Measurements from ENCODE around the gene NOD1. TPM values are rescaled to one million over a fixed set of nuclear protein-coding genes. Genes with fewer than 3 reads are reported as not detected.

Gene NOD1
- total RNA-seq, 4 donors from 2014 or later: 14.9 to 50.4 (median 31.8) TPM

- Histone ChIP-seq H3K27me3 (no peaks in the 10 kb centered on the region), H3K4me3 (no peak overlapping the region), H3K9me3 (no peaks in the 10 kb centered on the region), H3K36me3 (no peaks in the 10 kb centered on the region), H3K27ac (peak overlapping the region; percentile 65 to 97 (median 82)), H3K4me1 (peaks cover 0 to 98% (median 77%) of the 10 kb centered on the region in 4 donors)
- TF ChIP-seq CTCF (IDR thresholded peaks at IDR 0.05): no peak
- no peak for TF ChIP-seq POLR2A (IDR thresholded peaks at IDR 0.05)
- TF ChIP-seq EP300 (IDR thresholded peaks at IDR 0.05): no peak
- WGBS, 2 donors: 31 to 38% methylated on average over 14 of the region's 14 CpGs
- DNase-seq (ENCODE audit: low spot score in 2 of 2): no peak
Observed at GRCh38 chr7:30470163-30470770, 8.3 kb downstream of the NOD1 start.

- 10 to 19% methylated on average over 5 of the region's 5 CpGs for WGBS, 2 donors
Observed at GRCh38 chr7:30469303-30469702, 9.3 kb downstream of the NOD1 start.

GRCh38 chr7:30468791-30469190 is 9.8 kb downstream of the NOD1 start:
- Histone ChIP-seq H3K9me3 (no peaks in the 10 kb centered on the region), H3K36me3 (no peaks in the 10 kb centered on the region), H3K4me3 (peak overlapping the region in 1 of 4 donors; percentile 24), H3K27ac (peak overlapping the region; percentile 65 to 97 (median 82)), H3K27me3 (no peaks in the 10 kb centered on the region), H3K4me1 (peaks cover 0 to 98% (median 84%) of the 10 kb centered on the region in 4 donors)
- TF ChIP-seq CTCF (IDR thresholded peaks at IDR 0.05) (no peak), POLR2A (IDR thresholded peaks at IDR 0.05) (no peak), EP300 (IDR thresholded peaks at IDR 0.05) (no peak)
- 32 to 36% methylated on average over 4 of the region's 4 CpGs for WGBS, 2 donors
- no peak for DNase-seq (ENCODE audit: low spot score in 2 of 2)

More at GRCh38 chr7:30469303-30469702, 9.3 kb downstream of the NOD1 start:
- DNase-seq (ENCODE audit: low spot score in 2 of 2): peak; percentile 53 to 69
- TF ChIP-seq POLR2A (IDR thresholded peaks at IDR 0.05) (no peak), EP300 (IDR thresholded peaks at IDR 0.05) (peak; percentile 71 to 95), CTCF (IDR thresholded peaks at IDR 0.05) (peak in 4 of 5 experiments; percentile 23 to 56 (median 40))
- Histone ChIP-seq H3K27me3 (no peaks in the 10 kb centered on the region), H3K9me3 (no peaks in the 10 kb centered on the region), H3K36me3 (no peaks in the 10 kb centered on the region), H3K4me3 (peak overlapping the region in 1 of 4 donors; percentile 24), H3K27ac (peak overlapping the region; percentile 65 to 97 (median 82)), H3K4me1 (peaks cover 0 to 98% (median 80%) of the 10 kb centered on the region in 4 donors)

- no peak for TF ChIP-seq EP300 (IDR thresholded peaks at IDR 0.05)
- no peak for TF ChIP-seq CTCF (IDR thresholded peaks at IDR 0.05)
- TF ChIP-seq POLR2A (IDR thresholded peaks at IDR 0.05): no peak
- no peaks in the 10 kb centered on the region for H3K9me3 ChIP-seq
- H3K27ac ChIP-seq: peak overlapping the region; percentile 65 to 97 (median 82)
- no peaks in the 10 kb centered on the region for H3K36me3 ChIP-seq
- H3K27me3 ChIP-seq: no peaks in the 10 kb centered on the region
- H3K4me3 ChIP-seq: no peak overlapping the region
- WGBS, 2 donors: 22 to 23% methylated on average over 2 of the region's 2 CpGs
- no peak for DNase-seq (ENCODE audit: low spot score in 2 of 2)
- peaks cover 0 to 98% (median 81%) of the 10 kb centered on the region in 4 donors for H3K4me1 ChIP-seq
Observed at GRCh38 chr7:30468041-30468440, 10.5 kb downstream of the NOD1 start.

GRCh38 chr7:30467271-30467670 is 11.3 kb downstream of the NOD1 start:
- WGBS, 2 donors: 75 to 78% methylated on average over 4 of the region's 4 CpGs
- Histone ChIP-seq H3K27ac (peak overlapping the region in 2 of 4 donors; percentile 96 to 97), H3K36me3 (no peaks in the 10 kb centered on the region), H3K9me3 (no peaks in the 10 kb centered on the region), H3K4me3 (no peak overlapping the region), H3K4me1 (peaks cover 0 to 98% (median 76%) of the 10 kb centered on the region in 4 donors), H3K27me3 (no peaks in the 10 kb centered on the region)
- TF ChIP-seq EP300 (IDR thresholded peaks at IDR 0.05) (no peak), POLR2A (IDR thresholded peaks at IDR 0.05) (no peak), CTCF (IDR thresholded peaks at IDR 0.05) (no peak)
- DNase-seq (ENCODE audit: low spot score in 2 of 2): no peak

All from tibial nerve (tissue), 4 donors.